Brain microvascular endothelial cell (primary cell): ENCODE data around the gene RAPGEF2.
A peak's percentile ranks its signal among the peaks of the same experiment; 100 is the strongest.
"Not testable (repeated sequence)": the region's sequence is repeated elsewhere in the genome, so short reads cannot be mapped to it uniquely, and the experiment has no call there.

Experiments used
- DNase-seq: peaks from one replicate; pipeline ENCODE4 v3.0.0-alpha.2; 2020
- H3K27ac ChIP-seq: fragments of 250-450 bp; sonication (Bioruptor Pico); 2 replicates; pipeline ENCODE4 v1.5.1; 2020; ENCODE audit warnings: mild to moderate bottlenecking, moderate library complexity
- H3K27me3 ChIP-seq: fragments of 250-450 bp; sonication (Bioruptor Pico); replicated peaks from 2 replicates; pipeline ENCODE4 v1.5.1; 2020; ENCODE audit warnings: mild to moderate bottlenecking
- H3K36me3 ChIP-seq: fragments of 250-450 bp; sonication (Bioruptor Pico); replicated peaks from 2 replicates; pipeline ENCODE4 v1.5.1; 2020; ENCODE audit warnings: mild to moderate bottlenecking
- H3K4me3 ChIP-seq: 2 replicates; pipeline ENCODE4 v1.5.1; 2011; ENCODE audit warnings: low read depth, mild to moderate bottlenecking, control low read depth, low read length, moderate library complexity
- CTCF ChIP-seq: IDR thresholded peaks from 2 replicates; pipeline ENCODE4 v1.5.1; 2011; ENCODE audit warnings: low read depth, mild to moderate bottlenecking, moderate library complexity, low read length, control low read depth, inconsistent platforms; ENCODE audit errors: missing control alignments
- in situ Hi-C: cut with HindIII; loops from 2 replicates; pipeline ENCODE4 v1.10.0; 2017; ENCODE audit warnings: low sequenced_read_pairs, low pct_ligation_motif_present

RAPGEF2 gene

GRCh38 chr4:159248384-159249178 is 145.7 kb downstream of the RAPGEF2 start:
- Histone ChIP-seq H3K27me3 (no peaks in the 10 kb centered on the region), H3K36me3 (peaks cover 8% of the 10 kb centered on the region), H3K27ac (peak overlapping the region; percentile 75), H3K4me3 (peak overlapping the region; percentile 30)
- in situ Hi-C loops, result no loop called here
- DNase-seq, result peak; percentile 57
- TF ChIP-seq CTCF, result no peak

- H3K4me3 ChIP-seq, result no peak overlapping the region
- no peak overlapping the region for H3K27ac ChIP-seq
- no peaks in the 10 kb centered on the region for H3K27me3 ChIP-seq
- peaks cover 8% of the 10 kb centered on the region for H3K36me3 ChIP-seq
- no peak for DNase-seq
- TF ChIP-seq CTCF, result no peak
- in situ Hi-C loops, result no loop called here
These were observed 148.0 kb downstream of the RAPGEF2 start for GRCh38 chr4:159250751-159251325.

- H3K4me3 ChIP-seq, in situ Hi-C loops, H3K36me3 ChIP-seq, DNase-seq, H3K27me3 ChIP-seq, H3K27ac ChIP-seq: not testable (repeated sequence)
These were observed 148.7 kb downstream of the RAPGEF2 start for GRCh38 chr4:159251580-159251979.

GRCh38 chr4:159252491-159252890 is 149.6 kb downstream of the RAPGEF2 start:
- Histone ChIP-seq H3K36me3 (peaks cover 8% of the 10 kb centered on the region), H3K4me3 (no peak overlapping the region), H3K27me3 (no peaks in the 10 kb centered on the region), H3K27ac (no peak overlapping the region)
- no peak for TF ChIP-seq CTCF
- DNase-seq, result no peak
- in situ Hi-C loops, result no loop called here

GRCh38 chr4:159256037-159256436 is 153.2 kb downstream of the RAPGEF2 start:
- H3K36me3 ChIP-seq, result peaks cover 5% of the 10 kb centered on the region
- H3K4me3 ChIP-seq, result no peak overlapping the region
- in situ Hi-C loops, result no loop called here
- TF ChIP-seq CTCF, result peak; percentile 45
- DNase-seq, result no peak
- H3K27ac ChIP-seq, result no peak overlapping the region
- no peaks in the 10 kb centered on the region for H3K27me3 ChIP-seq

- no peak for DNase-seq
- no peak for TF ChIP-seq CTCF
- in situ Hi-C loops, result no loop called here
- no peaks in the 10 kb centered on the region for H3K27me3 ChIP-seq
- no peaks in the 10 kb centered on the region for H3K36me3 ChIP-seq
- no peak overlapping the region for H3K27ac ChIP-seq
- no peak overlapping the region for H3K4me3 ChIP-seq
These were observed 156.1 kb downstream of the RAPGEF2 start for GRCh38 chr4:159258889-159259560.
